GM12892 (cell line): ENCODE data around the gene MYO1E.

Source experiments
- POLR2AphosphoS5 ChIP-seq: IDR thresholded peaks from 2 replicates; pipeline ENCODE4 v1.6.1; 2011; ENCODE audit warnings: low read depth, low read length, control low read depth
- TAF1 ChIP-seq: IDR thresholded peaks from 2 replicates; pipeline ENCODE4 v1.6.1; 2011; ENCODE audit warnings: low read depth, mild to moderate bottlenecking, control low read depth, low read length, borderline replicate concordance

GRCh38 chr15:59104912-59105732, 267.5 kb downstream of the MYO1E start, which contains the start of gene CCNB2:
- TF ChIP-seq POLR2AphosphoS5 (peak; percentile 93), TAF1 (0 out of 2 replicates have a peak, but pooled peaks have one; percentile 55)
